C4-2B (cell line): ENCODE measurements around the gene C19orf12.

ENCODE experiments used
- CTCF ChIP-seq: fragments of 450-650 bp; conservative IDR thresholded peaks from 2 replicates; pipeline ENCODE4 v1.5.1; 2017; ENCODE audit warnings: mild to moderate bottlenecking
- ZFX ChIP-seq: fragments of 450-650 bp; IDR thresholded peaks from 2 replicates; pipeline ENCODE4 v1.6.1; 2017

- TF ChIP-seq CTCF (no peak), ZFX (no peak)
Measured at GRCh38 chr19:29675650-29676186, 39.3 kb downstream of the C19orf12 start.
